ENCODE measurements around the gene ACYP2.
"Not testable (repeated sequence)": the region's sequence is repeated elsewhere in the genome, so short reads cannot be mapped to it uniquely, and the experiment has no call there.

The ACYP2 gene

DNA sequence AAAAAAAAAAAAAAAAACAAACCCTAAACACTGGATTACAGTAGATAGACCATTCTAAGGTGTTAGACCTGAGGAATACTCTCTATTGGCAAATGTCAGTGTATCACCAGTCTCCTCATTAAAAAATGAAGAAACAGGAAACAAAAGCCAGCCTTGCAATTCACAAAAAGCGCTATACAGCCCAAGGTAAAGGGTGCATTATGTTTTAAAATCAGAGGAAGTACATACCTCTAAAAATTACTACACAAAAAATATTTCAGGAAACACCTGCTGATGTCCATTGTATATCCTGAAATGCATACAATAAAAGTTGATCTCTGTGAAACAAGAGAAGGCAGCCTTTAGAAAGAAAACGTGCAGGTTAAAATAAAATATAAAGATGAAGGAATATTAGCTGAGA is 195.5 kb downstream of the ACYP2 start:
- no peak overlapping the region for H3K27ac ChIP-seq (ENCODE audit: low read depth, low read length)
- H3K9me3 ChIP-seq (ENCODE audit: low read length): no peaks in the 10 kb centered on the region
- H3K27me3 ChIP-seq (ENCODE audit: control insufficient read depth in 1 of 2, insufficient read depth in 2 of 2, low read length in 2 of 2): no peaks in the 10 kb centered on the region
- H3K4me1 ChIP-seq (ENCODE audit: insufficient read depth, low read length): no peaks in the 10 kb centered on the region
- no peaks in the 10 kb centered on the region for H3K36me3 ChIP-seq (ENCODE audit: insufficient read depth, low read length)
- no peak overlapping the region for H3K9ac ChIP-seq (ENCODE audit: low read length)
- H3K4me3 ChIP-seq (ENCODE audit: low read depth in 1 of 2, low read length in 2 of 2): no peak overlapping the region

- no peak overlapping the region for H3K4me3 ChIP-seq (ENCODE audit: low read depth in 1 of 2, low read length in 2 of 2)
- H3K36me3 ChIP-seq (ENCODE audit: insufficient read depth, low read length): no peaks in the 10 kb centered on the region
- H3K27me3 ChIP-seq (ENCODE audit: control insufficient read depth in 1 of 2, insufficient read depth in 2 of 2, low read length in 2 of 2): no peaks in the 10 kb centered on the region
- no peak overlapping the region for H3K27ac ChIP-seq (ENCODE audit: low read depth, low read length)
- H3K9me3 ChIP-seq (ENCODE audit: low read length): no peaks in the 10 kb centered on the region
- no peaks in the 10 kb centered on the region for H3K4me1 ChIP-seq (ENCODE audit: insufficient read depth, low read length)
- H3K9ac ChIP-seq (ENCODE audit: low read length): no peak overlapping the region
Measured at GRCh38 chr2:54313147-54313546, 197.7 kb downstream of the ACYP2 start.

DNA sequence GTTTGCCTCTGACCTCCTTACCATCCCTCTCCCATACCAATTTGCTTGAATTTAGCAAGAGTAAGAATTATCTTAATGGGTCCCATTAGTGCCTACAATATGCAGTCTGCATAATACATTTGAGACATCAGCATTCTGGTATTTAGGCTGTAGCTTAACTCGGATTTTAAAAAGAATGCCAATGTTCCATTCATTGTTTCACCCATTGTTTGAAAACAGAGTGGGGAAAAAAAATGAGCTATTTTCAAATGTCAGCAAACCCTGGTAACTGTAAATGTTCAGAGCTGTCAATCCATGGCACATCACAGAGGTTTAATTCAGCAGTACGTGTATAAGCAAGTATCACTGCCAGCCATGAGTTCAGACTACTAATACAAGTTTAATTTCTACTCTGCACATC is 202.6 kb downstream of the ACYP2 start:
- H3K4me1 ChIP-seq (ENCODE audit: insufficient read depth, low read length): no peaks in the 10 kb centered on the region
- H3K9me3 ChIP-seq (ENCODE audit: low read length): no peaks in the 10 kb centered on the region
- no peak overlapping the region for H3K4me3 ChIP-seq (ENCODE audit: low read depth in 1 of 2, low read length in 2 of 2)
- no peaks in the 10 kb centered on the region for H3K27me3 ChIP-seq (ENCODE audit: control insufficient read depth in 1 of 2, insufficient read depth in 2 of 2, low read length in 2 of 2)
- no peaks in the 10 kb centered on the region for H3K36me3 ChIP-seq (ENCODE audit: insufficient read depth, low read length)
- no peak overlapping the region for H3K9ac ChIP-seq (ENCODE audit: low read length)
- no peak overlapping the region for H3K27ac ChIP-seq (ENCODE audit: low read depth, low read length)

DNA sequence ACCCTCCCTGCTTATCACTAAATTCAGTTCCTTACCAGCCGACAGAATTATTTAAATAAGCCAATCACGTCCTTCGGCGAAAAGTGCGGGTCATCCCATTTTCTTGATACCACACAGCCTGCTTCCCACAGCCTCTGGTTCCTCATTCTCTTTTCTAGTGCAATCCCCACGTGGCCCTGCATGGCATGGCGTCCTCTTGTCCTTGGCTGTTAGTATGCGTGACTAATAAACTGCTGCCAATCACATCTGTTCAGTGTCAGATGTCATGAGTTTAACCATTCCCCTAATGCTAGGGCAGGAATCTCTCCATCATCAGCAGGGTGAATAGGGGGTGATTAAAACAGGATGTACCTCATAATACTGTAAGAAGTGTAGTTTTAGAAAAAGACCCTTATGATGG is 203.4 kb downstream of the ACYP2 start:
- H3K4me3 ChIP-seq (ENCODE audit: low read depth in 1 of 2, low read length in 2 of 2): no peak overlapping the region
- H3K27me3 ChIP-seq (ENCODE audit: control insufficient read depth in 1 of 2, insufficient read depth in 2 of 2, low read length in 2 of 2): no peaks in the 10 kb centered on the region
- no peaks in the 10 kb centered on the region for H3K36me3 ChIP-seq (ENCODE audit: insufficient read depth, low read length)
- H3K9me3 ChIP-seq (ENCODE audit: low read length): no peaks in the 10 kb centered on the region
- no peak overlapping the region for H3K9ac ChIP-seq (ENCODE audit: low read length)
- no peak overlapping the region for H3K27ac ChIP-seq (ENCODE audit: low read depth, low read length)
- no peaks in the 10 kb centered on the region for H3K4me1 ChIP-seq (ENCODE audit: insufficient read depth, low read length)

GRCh38 chr2:54321047-54321446 is 205.6 kb downstream of the ACYP2 start:
- Histone ChIP-seq H3K27ac (ENCODE audit: low read depth, low read length) (no peak overlapping the region), H3K36me3 (ENCODE audit: insufficient read depth, low read length) (no peaks in the 10 kb centered on the region), H3K27me3 (ENCODE audit: control insufficient read depth in 1 of 2, insufficient read depth in 2 of 2, low read length in 2 of 2) (no peaks in the 10 kb centered on the region), H3K9me3 (ENCODE audit: low read length) (no peaks in the 10 kb centered on the region), H3K4me1 (ENCODE audit: insufficient read depth, low read length) (no peaks in the 10 kb centered on the region), H3K4me3 (ENCODE audit: low read depth in 1 of 2, low read length in 2 of 2) (no peak overlapping the region), H3K9ac (ENCODE audit: low read length) (no peak overlapping the region)

DNA sequence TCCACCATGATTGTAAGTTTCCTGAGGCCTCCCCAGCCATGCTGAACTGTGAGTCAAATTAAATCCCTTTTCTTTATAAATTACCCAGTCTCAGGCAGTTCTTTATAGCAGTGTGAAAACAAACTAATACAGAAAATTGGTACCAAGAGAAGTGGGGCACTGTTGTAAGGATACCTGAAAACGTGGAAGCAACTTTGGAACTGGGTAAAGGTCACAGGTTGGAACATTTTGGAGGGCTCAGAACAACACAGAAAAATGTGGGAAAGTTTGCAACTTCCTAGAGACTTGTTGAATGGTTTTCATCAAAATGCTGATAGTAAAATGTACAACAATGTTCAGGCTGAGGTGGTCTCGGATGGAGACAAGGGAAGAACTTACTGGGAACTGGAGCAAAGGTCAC is 209.1 kb downstream of the ACYP2 start:
- not testable (repeated sequence) for H3K36me3 ChIP-seq (ENCODE audit: insufficient read depth, low read length); H3K4me3 ChIP-seq (ENCODE audit: low read depth in 1 of 2, low read length in 2 of 2); H3K27ac ChIP-seq (ENCODE audit: low read depth, low read length); H3K4me1 ChIP-seq (ENCODE audit: insufficient read depth, low read length); H3K9ac ChIP-seq (ENCODE audit: low read length); H3K27me3 ChIP-seq (ENCODE audit: control insufficient read depth in 1 of 2, insufficient read depth in 2 of 2, low read length in 2 of 2); H3K9me3 ChIP-seq (ENCODE audit: low read length)

DNA sequence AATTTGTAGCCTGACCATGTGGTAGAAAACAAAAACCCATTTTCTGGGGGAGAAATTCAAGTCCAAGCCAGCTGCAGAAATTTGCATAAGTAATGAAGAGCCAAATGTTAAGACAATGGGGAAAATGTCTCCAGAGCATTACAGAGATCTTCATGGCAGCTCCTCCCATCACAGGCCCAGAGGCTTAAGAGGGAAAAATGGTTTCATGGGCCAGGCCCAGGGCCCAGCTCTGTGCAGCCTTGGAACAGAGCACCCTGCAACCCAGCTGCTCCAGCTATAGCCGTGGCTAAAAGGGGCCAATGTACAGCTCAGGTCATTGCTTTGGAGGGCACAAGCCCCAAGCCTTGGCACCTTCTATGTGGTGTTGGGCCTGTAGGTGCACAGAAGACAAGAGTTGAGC is 209.7 kb downstream of the ACYP2 start:
- Histone ChIP-seq H3K36me3 (ENCODE audit: insufficient read depth, low read length) (no peaks in the 10 kb centered on the region), H3K4me3 (ENCODE audit: low read depth in 1 of 2, low read length in 2 of 2) (no peak overlapping the region), H3K9ac (ENCODE audit: low read length) (no peak overlapping the region), H3K27ac (ENCODE audit: low read depth, low read length) (no peak overlapping the region), H3K9me3 (ENCODE audit: low read length) (no peaks in the 10 kb centered on the region), H3K27me3 (ENCODE audit: control insufficient read depth in 1 of 2, insufficient read depth in 2 of 2, low read length in 2 of 2) (no peaks in the 10 kb centered on the region), H3K4me1 (ENCODE audit: insufficient read depth, low read length) (peaks cover 6% of the 10 kb centered on the region)

DNA sequence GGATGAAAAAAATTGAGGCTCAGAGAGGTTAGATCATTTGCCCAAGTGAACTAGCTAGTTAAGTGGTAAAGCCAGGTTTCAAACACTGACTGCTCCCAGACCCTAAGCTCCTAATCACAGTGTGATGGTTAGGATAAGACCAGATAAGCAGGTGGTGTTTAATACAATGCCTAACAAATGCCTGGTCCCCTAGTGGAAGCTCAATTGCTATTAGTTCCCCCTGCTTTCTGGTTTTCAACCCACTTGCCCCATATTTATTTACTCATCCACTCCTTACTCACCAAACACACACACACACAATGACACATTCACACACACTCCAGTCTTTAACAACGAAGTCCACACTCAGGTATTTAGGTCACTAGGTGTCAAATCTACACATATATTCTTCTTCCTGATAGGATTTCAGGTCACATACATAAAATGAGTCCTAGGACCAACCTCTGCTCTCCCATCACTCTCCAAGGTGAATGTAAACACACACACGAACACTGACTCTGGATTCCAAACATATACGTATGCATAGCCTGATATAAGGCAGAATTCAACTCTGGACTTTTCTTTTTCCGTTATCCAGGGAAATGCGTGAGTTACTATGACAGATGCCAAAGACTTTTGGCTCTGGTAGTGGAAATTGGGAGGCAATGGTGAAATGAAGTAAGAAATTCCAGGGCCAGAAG is 214.2 kb downstream of the ACYP2 start:
- H3K27me3 ChIP-seq (ENCODE audit: control insufficient read depth in 1 of 2, insufficient read depth in 2 of 2, low read length in 2 of 2): no peaks in the 10 kb centered on the region
- peak overlapping the region; percentile 76 for H3K27ac ChIP-seq (ENCODE audit: low read depth, low read length)
- H3K9ac ChIP-seq (ENCODE audit: low read length): no peak overlapping the region
- H3K36me3 ChIP-seq (ENCODE audit: insufficient read depth, low read length): no peaks in the 10 kb centered on the region
- peaks cover 13% of the 10 kb centered on the region for H3K4me1 ChIP-seq (ENCODE audit: insufficient read depth, low read length)
- no peaks in the 10 kb centered on the region for H3K9me3 ChIP-seq (ENCODE audit: low read length)
- peak overlapping the region; percentile 62 to 80 for H3K4me3 ChIP-seq (ENCODE audit: low read depth in 1 of 2, low read length in 2 of 2)

- H3K4me3 ChIP-seq (ENCODE audit: low read depth in 1 of 2, low read length in 2 of 2): peak overlapping the region; percentile 62 to 80
- H3K4me1 ChIP-seq (ENCODE audit: insufficient read depth, low read length): peaks cover 13% of the 10 kb centered on the region
- H3K36me3 ChIP-seq (ENCODE audit: insufficient read depth, low read length): no peaks in the 10 kb centered on the region
- H3K9ac ChIP-seq (ENCODE audit: low read length): peak overlapping the region; percentile 50
- no peaks in the 10 kb centered on the region for H3K9me3 ChIP-seq (ENCODE audit: low read length)
- H3K27ac ChIP-seq (ENCODE audit: low read depth, low read length): peak overlapping the region; percentile 76
- H3K27me3 ChIP-seq (ENCODE audit: control insufficient read depth in 1 of 2, insufficient read depth in 2 of 2, low read length in 2 of 2): no peaks in the 10 kb centered on the region
Measured at GRCh38 chr2:54330162-54330925, 214.9 kb downstream of the ACYP2 start.

- H3K27ac ChIP-seq (ENCODE audit: low read depth, low read length): peak overlapping the region; percentile 76
- H3K9ac ChIP-seq (ENCODE audit: low read length): peak overlapping the region; percentile 50
- H3K27me3 ChIP-seq (ENCODE audit: control insufficient read depth in 1 of 2, insufficient read depth in 2 of 2, low read length in 2 of 2): no peaks in the 10 kb centered on the region
- H3K36me3 ChIP-seq (ENCODE audit: insufficient read depth, low read length): no peaks in the 10 kb centered on the region
- peaks cover 15% of the 10 kb centered on the region for H3K4me1 ChIP-seq (ENCODE audit: insufficient read depth, low read length)
- H3K9me3 ChIP-seq (ENCODE audit: low read length): no peaks in the 10 kb centered on the region
- H3K4me3 ChIP-seq (ENCODE audit: low read depth in 1 of 2, low read length in 2 of 2): peak overlapping the region; percentile 17 to 80
Measured at GRCh38 chr2:54330926-54331835, 215.8 kb downstream of the ACYP2 start.

DNA sequence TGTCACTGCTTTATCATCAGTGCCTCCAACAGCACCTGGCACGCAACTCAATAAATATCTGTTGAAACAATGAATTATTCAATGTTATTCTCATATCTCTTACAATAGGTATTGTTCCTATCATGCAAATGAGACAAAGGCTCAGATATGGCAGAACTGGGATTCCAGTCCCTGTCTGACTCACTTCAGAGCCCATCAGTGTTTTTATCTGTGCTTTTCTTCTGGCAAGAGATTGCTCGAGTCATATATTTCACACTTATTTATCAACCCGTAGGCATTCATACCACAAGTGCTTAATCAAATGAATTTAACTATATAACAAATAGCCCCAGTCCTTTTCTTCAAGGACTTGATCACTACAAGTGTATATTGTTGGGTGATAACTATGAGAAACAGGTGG is 217.0 kb downstream of the ACYP2 start:
- H3K27me3 ChIP-seq (ENCODE audit: control insufficient read depth in 1 of 2, insufficient read depth in 2 of 2, low read length in 2 of 2): no peaks in the 10 kb centered on the region
- H3K4me3 ChIP-seq (ENCODE audit: low read depth in 1 of 2, low read length in 2 of 2): no peak overlapping the region
- H3K9ac ChIP-seq (ENCODE audit: low read length): no peak overlapping the region
- no peak overlapping the region for H3K27ac ChIP-seq (ENCODE audit: low read depth, low read length)
- no peaks in the 10 kb centered on the region for H3K9me3 ChIP-seq (ENCODE audit: low read length)
- H3K36me3 ChIP-seq (ENCODE audit: insufficient read depth, low read length): no peaks in the 10 kb centered on the region
- H3K4me1 ChIP-seq (ENCODE audit: insufficient read depth, low read length): peaks cover 23% of the 10 kb centered on the region

Data from muscle layer of colon (tissue), 2 donors.